ENCODE measurements around the gene NDUFB10.

GRCh38 chr16:1993731-1994131, 34.4 kb downstream of the NDUFB10 start:
- TF ChIP-seq, protein P1, sequence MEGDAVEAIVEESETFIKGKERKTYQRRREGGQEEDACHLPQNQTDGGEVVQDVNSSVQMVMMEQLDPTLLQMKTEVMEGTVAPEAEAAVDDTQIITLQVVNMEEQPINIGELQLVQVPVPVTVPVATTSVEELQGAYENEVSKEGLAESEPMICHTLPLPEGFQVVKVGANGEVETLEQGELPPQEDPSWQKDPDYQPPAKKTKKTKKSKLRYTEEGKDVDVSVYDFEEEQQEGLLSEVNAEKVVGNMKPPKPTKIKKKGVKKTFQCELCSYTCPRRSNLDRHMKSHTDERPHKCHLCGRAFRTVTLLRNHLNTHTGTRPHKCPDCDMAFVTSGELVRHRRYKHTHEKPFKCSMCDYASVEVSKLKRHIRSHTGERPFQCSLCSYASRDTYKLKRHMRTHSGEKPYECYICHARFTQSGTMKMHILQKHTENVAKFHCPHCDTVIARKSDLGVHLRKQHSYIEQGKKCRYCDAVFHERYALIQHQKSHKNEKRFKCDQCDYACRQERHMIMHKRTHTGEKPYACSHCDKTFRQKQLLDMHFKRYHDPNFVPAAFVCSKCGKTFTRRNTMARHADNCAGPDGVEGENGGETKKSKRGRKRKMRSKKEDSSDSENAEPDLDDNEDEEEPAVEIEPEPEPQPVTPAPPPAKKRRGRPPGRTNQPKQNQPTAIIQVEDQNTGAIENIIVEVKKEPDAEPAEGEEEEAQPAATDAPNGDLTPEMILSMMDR (IDR thresholded peaks at IDR 0.05): no peak
- TF ChIP-seq POLR2A (IDR thresholded peaks at IDR 0.05): no peak
